WTC11 (cell line): ENCODE results near the gene EIF2B4. TPM values are rescaled to one million over a fixed set of nuclear protein-coding genes. Genes with fewer than 3 reads are reported as not detected.

ENCODE experiments used
- ATAC-seq: fragments of 200-7000 bp; cut with Tn5 transposase; 2 replicates; pipeline ENCODE4 v1.10.0; 2021; ENCODE audit warnings: mild to moderate bottlenecking, moderate library complexity
- CTCF ChIA-PET: fragments of 300-600 bp; sonication (Branson Sonifier 250); formaldehyde crosslinking; loops from one replicate; lab custom pipeline; 2021; ENCODE audit warnings: antibody characterized with exemption; lab: Charles Lee
- POLR2A ChIA-PET: fragments of 350-600 bp; sonication (Branson Sonifier 250); formaldehyde crosslinking; loops from one replicate; lab custom pipeline; 2021; ENCODE audit warnings: antibody characterized with exemption; lab: Charles Lee
- DNase-seq: peaks from one replicate; pipeline ENCODE4 v3.0.0; 2021; ENCODE audit warnings: low spot score
- H3K27ac Mint-ChIP-seq: 2 replicates; pipeline ENCODE4 v1.8.0; 2021; ENCODE audit warnings: mixed read lengths
- H3K27me3 Mint-ChIP-seq: 2 replicates; pipeline ENCODE4 v1.8.0; 2021; ENCODE audit warnings: low read depth, mild to moderate bottlenecking, moderate library complexity, mixed read lengths
- H3K36me3 Mint-ChIP-seq: 2 replicates; pipeline ENCODE4 v1.8.0; 2021; ENCODE audit warnings: mixed read lengths
- H3K4me1 Mint-ChIP-seq: 2 replicates; pipeline ENCODE4 v1.8.0; 2022; ENCODE audit warnings: mixed read lengths
- H3K4me3 Mint-ChIP-seq: 2 replicates; pipeline ENCODE4 v1.8.0; 2021; ENCODE audit warnings: mild to moderate bottlenecking, moderate library complexity, mixed read lengths
- H3K9me3 Mint-ChIP-seq: 2 replicates; pipeline ENCODE4 v1.8.0; 2021; ENCODE audit warnings: mixed read lengths
- ETV6 ChIP-seq: sonication (generic); formaldehyde crosslinking; IDR thresholded peaks from 2 replicates; pipeline ENCODE4 v1.8.1; 2022; ENCODE audit warnings: mild to moderate bottlenecking, missing genetic modification reagents
- FOXP1 ChIP-seq: sonication (generic); formaldehyde crosslinking; IDR thresholded peaks from 2 replicates; pipeline ENCODE4 v1.8.0; 2022; ENCODE audit warnings: missing genetic modification reagents, mild to moderate bottlenecking, moderate library complexity, borderline replicate concordance
- GABPB1 ChIP-seq: sonication (generic); formaldehyde crosslinking; IDR thresholded peaks from 2 replicates; pipeline ENCODE4 v1.8.1; 2023; ENCODE audit warnings: mild to moderate bottlenecking, missing genetic modification reagents
- IRF1 ChIP-seq: sonication (generic); formaldehyde crosslinking; IDR thresholded peaks from 2 replicates; pipeline ENCODE4 v1.8.0; 2023; ENCODE audit warnings: missing genetic modification reagents
- JUN ChIP-seq: sonication (generic); formaldehyde crosslinking; IDR thresholded peaks from 2 replicates; pipeline ENCODE4 v1.8.0; 2023; ENCODE audit warnings: mild to moderate bottlenecking, missing genetic modification reagents
- NR2C2 ChIP-seq: sonication (generic); formaldehyde crosslinking; IDR thresholded peaks from 2 replicates; pipeline ENCODE4 v1.8.0; 2022; ENCODE audit warnings: mild to moderate bottlenecking, missing genetic modification reagents
- PRDM15 ChIP-seq: sonication (generic); formaldehyde crosslinking; IDR thresholded peaks from 2 replicates; pipeline ENCODE4 v1.8.0; 2022; ENCODE audit warnings: missing genetic modification reagents
- PREB ChIP-seq: sonication (generic); formaldehyde crosslinking; IDR thresholded peaks from 2 replicates; pipeline ENCODE4 v1.8.1; 2022; ENCODE audit warnings: mild to moderate bottlenecking, missing genetic modification reagents, moderate library complexity, borderline replicate concordance
- RORB ChIP-seq: fragments of 250-450 bp; sonication (Bioruptor Pico); IDR thresholded peaks from 2 replicates; pipeline ENCODE4 v1.9.0; 2021; ENCODE audit warnings: mild to moderate bottlenecking
- TEAD1 ChIP-seq: sonication (generic); formaldehyde crosslinking; IDR thresholded peaks from 2 replicates; pipeline ENCODE4 v1.8.0; 2022; ENCODE audit warnings: mild to moderate bottlenecking, missing genetic modification reagents
- USF2 ChIP-seq: sonication (generic); formaldehyde crosslinking; IDR thresholded peaks from 2 replicates; pipeline ENCODE4 v1.8.1; 2023; ENCODE audit warnings: mild to moderate bottlenecking, missing genetic modification reagents, moderate library complexity
- ZBTB43 ChIP-seq: sonication (generic); formaldehyde crosslinking; IDR thresholded peaks from 2 replicates; pipeline ENCODE4 v1.8.1; 2023; ENCODE audit warnings: mild to moderate bottlenecking, missing genetic modification reagents
- ZNF138 ChIP-seq: sonication (generic); formaldehyde crosslinking; conservative IDR thresholded peaks from 2 replicates; pipeline ENCODE4 v1.8.1; 2022; ENCODE audit warnings: mild to moderate bottlenecking, moderate library complexity, missing genetic modification reagents
- ZNF232 ChIP-seq: sonication (generic); formaldehyde crosslinking; IDR thresholded peaks from 2 replicates; pipeline ENCODE4 v1.8.0; 2022; ENCODE audit warnings: mild to moderate bottlenecking, missing genetic modification reagents
- ZNF425 ChIP-seq: fragments of 250-450 bp; sonication (Bioruptor Pico); conservative IDR thresholded peaks from 2 replicates; pipeline ENCODE4 v1.9.0; 2021; ENCODE audit warnings: mild to moderate bottlenecking
- total RNA-seq: library from RNA; stranded (reverse); gene quantifications from 3 replicates; pipeline ENCODE4 v1.2.3, GENCODE V29; 2021
- TF ChIP-seq, protein P1 (sequence below): sonication (generic); formaldehyde crosslinking; IDR thresholded peaks from 2 replicates; pipeline ENCODE4 v1.8.1; 2022; ENCODE audit warnings: low read depth, missing genetic modification reagents, borderline replicate concordance
- TF ChIP-seq, protein P2 (sequence below): sonication (generic); formaldehyde crosslinking; IDR thresholded peaks from 2 replicates; pipeline ENCODE4 v1.8.0; 2023; ENCODE audit warnings: missing genetic modification reagents, mild to moderate bottlenecking, borderline replicate concordance
- TF ChIP-seq, protein P3 (sequence below): sonication (generic); formaldehyde crosslinking; IDR thresholded peaks from 2 replicates; pipeline ENCODE4 v1.8.1; 2022; ENCODE audit warnings: low read depth, mild to moderate bottlenecking, moderate library complexity, missing genetic modification reagents, borderline replicate concordance

Gene EIF2B4
- total RNA-seq, 1 experiment from 2014 or later: 49.1 TPM

- TF ChIP-seq, protein P1, sequence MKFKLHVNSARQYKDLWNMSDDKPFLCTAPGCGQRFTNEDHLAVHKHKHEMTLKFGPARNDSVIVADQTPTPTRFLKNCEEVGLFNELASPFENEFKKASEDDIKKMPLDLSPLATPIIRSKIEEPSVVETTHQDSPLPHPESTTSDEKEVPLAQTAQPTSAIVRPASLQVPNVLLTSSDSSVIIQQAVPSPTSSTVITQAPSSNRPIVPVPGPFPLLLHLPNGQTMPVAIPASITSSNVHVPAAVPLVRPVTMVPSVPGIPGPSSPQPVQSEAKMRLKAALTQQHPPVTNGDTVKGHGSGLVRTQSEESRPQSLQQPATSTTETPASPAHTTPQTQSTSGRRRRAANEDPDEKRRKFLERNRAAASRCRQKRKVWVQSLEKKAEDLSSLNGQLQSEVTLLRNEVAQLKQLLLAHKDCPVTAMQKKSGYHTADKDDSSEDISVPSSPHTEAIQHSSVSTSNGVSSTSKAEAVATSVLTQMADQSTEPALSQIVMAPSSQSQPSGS (CRISPR knock-in tag): no peak
- TF ChIP-seq JUN (CRISPR knock-in tag) (no peak), GABPB1 (no peak), ZNF425 (CRISPR knock-in tag) (no peak), ZNF232 (CRISPR knock-in tag) (0 out of 2 replicates have a peak, but pooled peaks have one; percentile 19), TEAD1 (CRISPR knock-in tag) (no peak), ETV6 (CRISPR knock-in tag) (no peak), USF2 (no peak), NR2C2 (CRISPR knock-in tag) (0 out of 2 replicates have a peak, but pooled peaks have one; percentile 64), PREB (no peak), ZBTB43 (CRISPR knock-in tag) (no peak), PRDM15 (CRISPR knock-in tag) (no peak), RORB (CRISPR knock-in tag) (no peak), ZNF138 (no peak), IRF1 (no peak), FOXP1 (no peak)
- TF ChIP-seq, protein P2, sequence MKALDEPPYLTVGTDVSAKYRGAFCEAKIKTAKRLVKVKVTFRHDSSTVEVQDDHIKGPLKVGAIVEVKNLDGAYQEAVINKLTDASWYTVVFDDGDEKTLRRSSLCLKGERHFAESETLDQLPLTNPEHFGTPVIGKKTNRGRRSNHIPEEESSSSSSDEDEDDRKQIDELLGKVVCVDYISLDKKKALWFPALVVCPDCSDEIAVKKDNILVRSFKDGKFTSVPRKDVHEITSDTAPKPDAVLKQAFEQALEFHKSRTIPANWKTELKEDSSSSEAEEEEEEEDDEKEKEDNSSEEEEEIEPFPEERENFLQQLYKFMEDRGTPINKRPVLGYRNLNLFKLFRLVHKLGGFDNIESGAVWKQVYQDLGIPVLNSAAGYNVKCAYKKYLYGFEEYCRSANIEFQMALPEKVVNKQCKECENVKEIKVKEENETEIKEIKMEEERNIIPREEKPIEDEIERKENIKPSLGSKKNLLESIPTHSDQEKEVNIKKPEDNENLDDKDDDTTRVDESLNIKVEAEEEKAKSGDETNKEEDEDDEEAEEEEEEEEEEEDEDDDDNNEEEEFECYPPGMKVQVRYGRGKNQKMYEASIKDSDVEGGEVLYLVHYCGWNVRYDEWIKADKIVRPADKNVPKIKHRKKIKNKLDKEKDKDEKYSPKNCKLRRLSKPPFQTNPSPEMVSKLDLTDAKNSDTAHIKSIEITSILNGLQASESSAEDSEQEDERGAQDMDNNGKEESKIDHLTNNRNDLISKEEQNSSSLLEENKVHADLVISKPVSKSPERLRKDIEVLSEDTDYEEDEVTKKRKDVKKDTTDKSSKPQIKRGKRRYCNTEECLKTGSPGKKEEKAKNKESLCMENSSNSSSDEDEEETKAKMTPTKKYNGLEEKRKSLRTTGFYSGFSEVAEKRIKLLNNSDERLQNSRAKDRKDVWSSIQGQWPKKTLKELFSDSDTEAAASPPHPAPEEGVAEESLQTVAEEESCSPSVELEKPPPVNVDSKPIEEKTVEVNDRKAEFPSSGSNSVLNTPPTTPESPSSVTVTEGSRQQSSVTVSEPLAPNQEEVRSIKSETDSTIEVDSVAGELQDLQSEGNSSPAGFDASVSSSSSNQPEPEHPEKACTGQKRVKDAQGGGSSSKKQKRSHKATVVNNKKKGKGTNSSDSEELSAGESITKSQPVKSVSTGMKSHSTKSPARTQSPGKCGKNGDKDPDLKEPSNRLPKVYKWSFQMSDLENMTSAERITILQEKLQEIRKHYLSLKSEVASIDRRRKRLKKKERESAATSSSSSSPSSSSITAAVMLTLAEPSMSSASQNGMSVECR (CRISPR knock-in tag): peak; percentile 25; the same call in 1 of the 2 replicates
- TF ChIP-seq, protein P3, sequence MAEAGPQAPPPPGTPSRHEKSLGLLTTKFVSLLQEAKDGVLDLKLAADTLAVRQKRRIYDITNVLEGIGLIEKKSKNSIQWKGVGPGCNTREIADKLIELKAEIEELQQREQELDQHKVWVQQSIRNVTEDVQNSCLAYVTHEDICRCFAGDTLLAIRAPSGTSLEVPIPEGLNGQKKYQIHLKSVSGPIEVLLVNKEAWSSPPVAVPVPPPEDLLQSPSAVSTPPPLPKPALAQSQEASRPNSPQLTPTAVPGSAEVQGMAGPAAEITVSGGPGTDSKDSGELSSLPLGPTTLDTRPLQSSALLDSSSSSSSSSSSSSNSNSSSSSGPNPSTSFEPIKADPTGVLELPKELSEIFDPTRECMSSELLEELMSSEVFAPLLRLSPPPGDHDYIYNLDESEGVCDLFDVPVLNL (CRISPR knock-in tag): no peak
- TF ChIP-seq, all 79 proteins: peak for 3
- Mint-ChIP-seq H3K4me3 (peak overlapping the region; percentile 94), H3K9me3 (no peaks in the 10 kb centered on the region), H3K27me3 (no peaks in the 10 kb centered on the region; the same call in 1 of the 2 replicates), H3K36me3 (peaks cover 62% of the 10 kb centered on the region), H3K27ac (peak overlapping the region; percentile 96), H3K4me1 (peaks cover 20% of the 10 kb centered on the region)
- CTCF ChIA-PET: interaction anchor here (0.6 to 3.1 kb wide), 10 partner anchors 8 to 303 kb away, joined by 3 to 15 read pairs (median 4); partner anchors contain the start of genes EIF2B4, GTF3C2 and PPM1G
- DNase-seq: no peak
- ATAC-seq: no peak
- POLR2A ChIA-PET: interaction anchor here (1.0 to 1.5 kb wide), 6 partner anchors 9 to 249 kb away, joined by 3 to 9 read pairs (median 4); partner anchors contain the start of genes CCDC121, GPN1, GTF3C2 and NRBP1
Observed at GRCh38 chr2:27379836-27380625, 9.9 kb upstream of the EIF2B4 start.
